Testis (tissue), 2 donors: ENCODE measurements around the gene SNRPB2.

Source experiments
- POLR2A ChIP-seq: fragments of 450-650 bp; IDR thresholded peaks from one replicate; pipeline ENCODE4 v1.6.1; 2017; ENCODE audit warnings: antibody characterized with exemption, mild to moderate bottlenecking, moderate library complexity
- TF ChIP-seq, protein P1 (sequence below), 3 experiments: fragments of 450-650 bp in 2 of 3; fragments of 200-600 bp in 1 of 3; sonication (generic) in 1 of 3; IDR thresholded peaks; one replicate each; pipeline ENCODE4 v1.5.1; 2016 to 2019; ENCODE audit warnings: antibody characterized with exemption in 3 of 3, mild to moderate bottlenecking in 2 of 3, moderate library complexity in 1 of 3

DNA sequence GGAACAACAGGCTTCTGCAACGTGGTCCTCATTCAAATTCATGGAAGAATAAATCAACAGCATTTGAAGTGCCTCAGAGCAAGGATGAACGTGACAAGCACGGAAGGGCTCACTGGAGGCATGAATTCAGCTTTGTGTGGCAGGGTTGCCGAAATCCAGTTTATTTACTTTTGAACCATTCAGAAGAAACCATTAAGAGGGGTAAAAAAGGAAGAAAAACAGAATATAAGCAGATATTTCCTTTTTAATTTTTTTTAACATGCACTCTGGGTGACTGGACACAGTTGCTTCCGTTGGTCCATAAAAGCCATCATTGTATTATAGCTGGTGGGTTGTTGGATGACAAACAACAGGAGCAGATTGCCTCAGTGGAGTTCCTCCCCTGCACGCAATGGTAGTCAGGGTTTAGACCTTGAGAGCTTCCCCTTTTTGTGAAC, 17.3 kb upstream of the SNRPB2 start:
- TF ChIP-seq, protein P1, sequence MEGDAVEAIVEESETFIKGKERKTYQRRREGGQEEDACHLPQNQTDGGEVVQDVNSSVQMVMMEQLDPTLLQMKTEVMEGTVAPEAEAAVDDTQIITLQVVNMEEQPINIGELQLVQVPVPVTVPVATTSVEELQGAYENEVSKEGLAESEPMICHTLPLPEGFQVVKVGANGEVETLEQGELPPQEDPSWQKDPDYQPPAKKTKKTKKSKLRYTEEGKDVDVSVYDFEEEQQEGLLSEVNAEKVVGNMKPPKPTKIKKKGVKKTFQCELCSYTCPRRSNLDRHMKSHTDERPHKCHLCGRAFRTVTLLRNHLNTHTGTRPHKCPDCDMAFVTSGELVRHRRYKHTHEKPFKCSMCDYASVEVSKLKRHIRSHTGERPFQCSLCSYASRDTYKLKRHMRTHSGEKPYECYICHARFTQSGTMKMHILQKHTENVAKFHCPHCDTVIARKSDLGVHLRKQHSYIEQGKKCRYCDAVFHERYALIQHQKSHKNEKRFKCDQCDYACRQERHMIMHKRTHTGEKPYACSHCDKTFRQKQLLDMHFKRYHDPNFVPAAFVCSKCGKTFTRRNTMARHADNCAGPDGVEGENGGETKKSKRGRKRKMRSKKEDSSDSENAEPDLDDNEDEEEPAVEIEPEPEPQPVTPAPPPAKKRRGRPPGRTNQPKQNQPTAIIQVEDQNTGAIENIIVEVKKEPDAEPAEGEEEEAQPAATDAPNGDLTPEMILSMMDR (IDR thresholded peaks at IDR 0.05): no peak
- no peak for TF ChIP-seq POLR2A
